ENCODE data around the gene GALNT17.

The GALNT17 gene

GRCh38 chr7:71237945-71238344, 106.0 kb downstream of the GALNT17 start:
- TF ChIP-seq GATA3 (IDR thresholded peaks at IDR 0.05; ENCODE audit: low read depth, low read length) (no peak), GATA2 (IDR thresholded peaks at IDR 0.05; ENCODE audit: low read depth, low read length) (no peak)

GRCh38 chr7:71238581-71239295, 106.8 kb downstream of the GALNT17 start:
- no peak for TF ChIP-seq GATA3 (IDR thresholded peaks at IDR 0.05; ENCODE audit: low read depth, low read length)
- TF ChIP-seq GATA2 (IDR thresholded peaks at IDR 0.05; ENCODE audit: low read depth, low read length), result no peak

GRCh38 chr7:71239586-71240268, 107.8 kb downstream of the GALNT17 start:
- TF ChIP-seq GATA3 (IDR thresholded peaks at IDR 0.05; ENCODE audit: low read depth, low read length), result no peak
- no peak for TF ChIP-seq GATA2 (IDR thresholded peaks at IDR 0.05; ENCODE audit: low read depth, low read length)

- TF ChIP-seq GATA3 (IDR thresholded peaks at IDR 0.05; ENCODE audit: low read depth, low read length), result no peak
- no peak for TF ChIP-seq GATA2 (IDR thresholded peaks at IDR 0.05; ENCODE audit: low read depth, low read length)
Measured at GRCh38 chr7:71243736-71244410, 111.9 kb downstream of the GALNT17 start.

GRCh38 chr7:71245038-71245437, 113.1 kb downstream of the GALNT17 start:
- TF ChIP-seq GATA3 (IDR thresholded peaks at IDR 0.05; ENCODE audit: low read depth, low read length) (no peak), GATA2 (IDR thresholded peaks at IDR 0.05; ENCODE audit: low read depth, low read length) (no peak)

- TF ChIP-seq GATA2 (IDR thresholded peaks at IDR 0.05; ENCODE audit: low read depth, low read length), result no peak
- TF ChIP-seq GATA3 (IDR thresholded peaks at IDR 0.05; ENCODE audit: low read depth, low read length), result no peak
Measured at GRCh38 chr7:71251706-71252105, 119.8 kb downstream of the GALNT17 start.

GRCh38 chr7:71254751-71255150, 122.8 kb downstream of the GALNT17 start:
- no peak for TF ChIP-seq GATA3 (IDR thresholded peaks at IDR 0.05; ENCODE audit: low read depth, low read length)
- no peak for TF ChIP-seq GATA2 (IDR thresholded peaks at IDR 0.05; ENCODE audit: low read depth, low read length)

GRCh38 chr7:71255537-71256178, 123.7 kb downstream of the GALNT17 start:
- no peak for TF ChIP-seq GATA3 (IDR thresholded peaks at IDR 0.05; ENCODE audit: low read depth, low read length)
- TF ChIP-seq GATA2 (IDR thresholded peaks at IDR 0.05; ENCODE audit: low read depth, low read length), result no peak

GRCh38 chr7:71261066-71261465, 129.1 kb downstream of the GALNT17 start:
- TF ChIP-seq GATA3 (IDR thresholded peaks at IDR 0.05; ENCODE audit: low read depth, low read length) (no peak), GATA2 (IDR thresholded peaks at IDR 0.05; ENCODE audit: low read depth, low read length) (no peak)

GRCh38 chr7:71264005-71264404, 132.1 kb downstream of the GALNT17 start:
- TF ChIP-seq GATA3 (IDR thresholded peaks at IDR 0.05; ENCODE audit: low read depth, low read length) (no peak), GATA2 (IDR thresholded peaks at IDR 0.05; ENCODE audit: low read depth, low read length) (no peak)

GRCh38 chr7:71266912-71267311, 135.0 kb downstream of the GALNT17 start:
- TF ChIP-seq GATA3 (IDR thresholded peaks at IDR 0.05; ENCODE audit: low read depth, low read length) (no peak), GATA2 (IDR thresholded peaks at IDR 0.05; ENCODE audit: low read depth, low read length) (no peak)

GRCh38 chr7:71267734-71268469, 136.0 kb downstream of the GALNT17 start:
- no peak for TF ChIP-seq GATA3 (IDR thresholded peaks at IDR 0.05; ENCODE audit: low read depth, low read length)
- no peak for TF ChIP-seq GATA2 (IDR thresholded peaks at IDR 0.05; ENCODE audit: low read depth, low read length)

GRCh38 chr7:71270558-71270957, 138.6 kb downstream of the GALNT17 start:
- no peak for TF ChIP-seq GATA2 (IDR thresholded peaks at IDR 0.05; ENCODE audit: low read depth, low read length)
- no peak for TF ChIP-seq GATA3 (IDR thresholded peaks at IDR 0.05; ENCODE audit: low read depth, low read length)

All from SH-SY5Y (cell line).